Astrocyte (in vitro differentiated cells and primary cell): Measurements from ENCODE around the gene FGF12. TPM values are rescaled to one million over a fixed set of nuclear protein-coding genes. Genes with fewer than 3 reads are reported as not detected.

Experiments
- DNase-seq: peaks from one replicate; pipeline ENCODE4 v3.0.0-alpha.2; 2010; ENCODE audit warnings: low read depth
- FAIRE-seq: peaks from 2 replicates; lab custom pipeline; 2011; peaks lifted over from hg19 to GRCh38; lab: Jason Lieb, UNC
- H2AFZ ChIP-seq: 2 replicates; pipeline ENCODE4 v1.6.0; 2012; ENCODE audit warnings: low read depth, low read length, inconsistent platforms
- H3K27ac ChIP-seq: 2 replicates; pipeline ENCODE4 v1.5.1; 2011; ENCODE audit warnings: low read depth, low read length, inconsistent platforms
- H3K27me3 ChIP-seq: 2 replicates; pipeline ENCODE4 v1.6.0; 2011; ENCODE audit warnings: low read length, inconsistent platforms; ENCODE audit not compliant: insufficient read depth
- H3K36me3 ChIP-seq: 2 replicates; pipeline ENCODE4 v1.5.1; 2011; ENCODE audit warnings: low read length, inconsistent platforms; ENCODE audit not compliant: insufficient read depth
- H3K4me1 ChIP-seq: 2 replicates; pipeline ENCODE4 v1.5.1; 2011; ENCODE audit warnings: low read length, inconsistent platforms; ENCODE audit not compliant: insufficient read depth
- H3K4me2 ChIP-seq: 2 replicates; pipeline ENCODE4 v1.6.0; 2012; ENCODE audit warnings: low read length, inconsistent platforms
- H3K4me3 ChIP-seq: 2 replicates; pipeline ENCODE4 v1.5.1; 2011; ENCODE audit warnings: low read depth, mild to moderate bottlenecking, low read length, inconsistent platforms; ENCODE audit not compliant: insufficient read depth
- H3K79me2 ChIP-seq: 2 replicates; pipeline ENCODE4 v1.6.0; 2012; ENCODE audit warnings: mild to moderate bottlenecking, low read length, inconsistent platforms; ENCODE audit not compliant: insufficient read depth
- H3K9ac ChIP-seq: 2 replicates; pipeline ENCODE4 v1.6.0; 2012; ENCODE audit warnings: mild to moderate bottlenecking, low read length, inconsistent platforms
- H3K9me3 ChIP-seq: 2 replicates; pipeline ENCODE4 v1.5.1; 2012; ENCODE audit warnings: low read depth, mild to moderate bottlenecking, low read length, inconsistent platforms; ENCODE audit not compliant: insufficient read depth
- H4K20me1 ChIP-seq: 2 replicates; pipeline ENCODE4 v1.6.0; 2012; ENCODE audit warnings: low read length, inconsistent platforms; ENCODE audit not compliant: insufficient read depth
- H3K27ac Mint-ChIP-seq: one replicate; pipeline ENCODE4 v1.8.0; 2021; ENCODE audit warnings: mild to moderate bottlenecking, mixed read lengths; ENCODE audit not compliant: unreplicated experiment
- H3K27me3 Mint-ChIP-seq: one replicate; pipeline ENCODE4 v1.8.0; 2021; ENCODE audit warnings: low read depth, mixed read lengths; ENCODE audit not compliant: unreplicated experiment
- H3K36me3 Mint-ChIP-seq: one replicate; pipeline ENCODE4 v1.8.0; 2021; ENCODE audit warnings: low read depth, mixed read lengths; ENCODE audit not compliant: unreplicated experiment
- H3K4me1 Mint-ChIP-seq: one replicate; pipeline ENCODE4 v1.8.0; 2021; ENCODE audit warnings: low read depth, mixed read lengths; ENCODE audit not compliant: unreplicated experiment
- H3K4me3 Mint-ChIP-seq: one replicate; pipeline ENCODE4 v1.8.0; 2021; ENCODE audit warnings: mild to moderate bottlenecking, moderate library complexity, mixed read lengths; ENCODE audit not compliant: unreplicated experiment
- H3K9me3 Mint-ChIP-seq: one replicate; pipeline ENCODE4 v1.8.0; 2021; ENCODE audit warnings: mild to moderate bottlenecking, mixed read lengths; ENCODE audit not compliant: unreplicated experiment
- CTCF ChIP-seq: IDR thresholded peaks from 2 replicates; pipeline ENCODE4 v1.5.1; 2011; ENCODE audit warnings: low read depth, mild to moderate bottlenecking, inconsistent platforms, low read length, moderate library complexity; ENCODE audit not compliant: insufficient read depth
- EZH2 ChIP-seq: IDR thresholded peaks from 2 replicates; pipeline ENCODE4 v1.6.1; 2012; ENCODE audit warnings: mild to moderate bottlenecking, low read length, inconsistent platforms; ENCODE audit not compliant: insufficient read depth
- total RNA-seq: library from RNA; stranded (reverse); gene quantifications from 2 replicates; pipeline ENCODE4 v1.2.1, GENCODE V29; 2021

Gene FGF12
- total RNA-seq, 1 donor from 2014 or later, result 1.4 TPM

GRCh38 chr3:192641919-192642318 is 85.4 kb downstream of the FGF12 start:
- no peaks in the 10 kb centered on the region for H3K4me1 Mint-ChIP-seq
- H3K27me3 Mint-ChIP-seq, result no peaks in the 10 kb centered on the region
- H3K9me3 ChIP-seq, result no peaks in the 10 kb centered on the region
- no peak overlapping the region for H3K9ac ChIP-seq
- no peaks in the 10 kb centered on the region for H3K79me2 ChIP-seq
- no peak overlapping the region for H3K27ac ChIP-seq
- H3K9me3 Mint-ChIP-seq, result no peaks in the 10 kb centered on the region
- no peak overlapping the region for H3K27ac Mint-ChIP-seq
- H3K4me3 Mint-ChIP-seq, result no peak overlapping the region
- H3K4me3 ChIP-seq, result no peak overlapping the region
- DNase-seq (no peak), FAIRE-seq (no peak)
- H3K4me2 ChIP-seq, result no peak overlapping the region
- H3K27me3 ChIP-seq, result no peaks in the 10 kb centered on the region
- no peak overlapping the region for H2AFZ ChIP-seq
- H3K4me1 ChIP-seq, result no peaks in the 10 kb centered on the region
- H4K20me1 ChIP-seq, result no peaks in the 10 kb centered on the region
- no peaks in the 10 kb centered on the region for H3K36me3 Mint-ChIP-seq
- TF ChIP-seq EZH2 (no peak), CTCF (no peak)
- no peaks in the 10 kb centered on the region for H3K36me3 ChIP-seq

- no peak overlapping the region for H3K9ac ChIP-seq
- no peak overlapping the region for H3K4me2 ChIP-seq
- no peaks in the 10 kb centered on the region for H3K79me2 ChIP-seq
- TF ChIP-seq EZH2 (no peak), CTCF (no peak)
- H3K27ac ChIP-seq, result no peak overlapping the region
- Mint-ChIP-seq H3K27ac (no peak overlapping the region), H3K4me3 (no peak overlapping the region), H3K27me3 (no peaks in the 10 kb centered on the region), H3K36me3 (no peaks in the 10 kb centered on the region), H3K9me3 (no peaks in the 10 kb centered on the region), H3K4me1 (no peaks in the 10 kb centered on the region)
- no peaks in the 10 kb centered on the region for H4K20me1 ChIP-seq
- no peaks in the 10 kb centered on the region for H3K4me1 ChIP-seq
- no peak overlapping the region for H3K4me3 ChIP-seq
- FAIRE-seq (no peak), DNase-seq (no peak)
- H3K9me3 ChIP-seq, result no peaks in the 10 kb centered on the region
- no peaks in the 10 kb centered on the region for H3K36me3 ChIP-seq
- H2AFZ ChIP-seq, result no peak overlapping the region
- no peaks in the 10 kb centered on the region for H3K27me3 ChIP-seq
Observed at GRCh38 chr3:192639987-192640386, 87.4 kb downstream of the FGF12 start.

GRCh38 chr3:192637803-192638202 is 89.5 kb downstream of the FGF12 start:
- H3K9ac ChIP-seq, result no peak overlapping the region
- H3K36me3 ChIP-seq, result no peaks in the 10 kb centered on the region
- H3K4me3 ChIP-seq, result no peak overlapping the region
- H3K27ac ChIP-seq, result no peak overlapping the region
- no peak overlapping the region for H3K27ac Mint-ChIP-seq
- no peaks in the 10 kb centered on the region for H3K4me1 ChIP-seq
- no peaks in the 10 kb centered on the region for H3K36me3 Mint-ChIP-seq
- H3K27me3 Mint-ChIP-seq, result no peaks in the 10 kb centered on the region
- DNase-seq, result no peak
- no peak overlapping the region for H3K4me2 ChIP-seq
- no peak overlapping the region for H3K4me3 Mint-ChIP-seq
- H3K9me3 Mint-ChIP-seq, result no peaks in the 10 kb centered on the region
- no peak for FAIRE-seq
- H3K27me3 ChIP-seq, result no peaks in the 10 kb centered on the region
- no peaks in the 10 kb centered on the region for H3K9me3 ChIP-seq
- TF ChIP-seq EZH2 (no peak), CTCF (no peak)
- no peaks in the 10 kb centered on the region for H4K20me1 ChIP-seq
- no peaks in the 10 kb centered on the region for H3K79me2 ChIP-seq
- H2AFZ ChIP-seq, result no peak overlapping the region
- no peaks in the 10 kb centered on the region for H3K4me1 Mint-ChIP-seq
